Erythroblast (primary cell): Measurements from ENCODE around the gene SIRT2.

Experiments
- GATA1 ChIP-seq: IDR thresholded peaks from 2 replicates; pipeline ENCODE4 v1.6.1; 2011; ENCODE audit warnings: low read depth, mild to moderate bottlenecking, control low read depth, low read length, moderate library complexity
- POLR2A ChIP-seq: IDR thresholded peaks from 2 replicates; pipeline ENCODE4 v1.6.1; 2011; ENCODE audit warnings: mild to moderate bottlenecking, low read length

DNA sequence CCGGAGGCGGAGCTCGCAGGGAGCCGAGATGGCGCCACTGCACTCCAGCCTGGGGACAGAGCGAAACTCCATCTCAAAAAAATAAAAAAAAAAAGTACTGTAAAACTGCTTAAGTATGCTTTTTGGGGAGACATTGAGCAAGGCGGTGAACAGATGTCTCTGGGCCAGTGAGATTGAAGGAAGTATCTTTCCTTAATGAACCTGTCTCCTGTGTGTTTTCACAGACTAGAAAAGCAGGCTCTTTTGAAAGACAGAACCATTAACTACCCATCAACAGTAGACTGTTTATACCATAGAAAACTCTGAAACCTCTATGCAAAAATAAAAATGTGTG, 66.4 kb downstream of the SIRT2 start:
- TF ChIP-seq POLR2A, result no peak
- TF ChIP-seq GATA1, result no peak
